DMS 273 (cell line): ENCODE data around the gene KIRREL1.
"Not testable (repeated sequence)": the region's sequence is repeated elsewhere in the genome, so short reads cannot be mapped to it uniquely, and the experiment has no call there.

Experiments
- DNase-seq: peaks from one replicate; lab custom pipeline; 2025; ENCODE audit not compliant: unreplicated experiment; lab: John Stamatoyannopoulos, UW

The KIRREL1 gene

GRCh38 chr1:158128531-158128930, 135.1 kb downstream of the KIRREL1 start:
- DNase-seq: not testable (repeated sequence)

- DNase-seq: no peak
These were observed 137.8 kb downstream of the KIRREL1 start for GRCh38 chr1:158131217-158131616.

- DNase-seq: no peak
These were observed 147.3 kb downstream of the KIRREL1 start for GRCh38 chr1:158140764-158141192.

GRCh38 chr1:158145173-158145719, 151.8 kb downstream of the KIRREL1 start:
- peak; percentile 53 for DNase-seq

- no peak for DNase-seq
These were observed 152.7 kb downstream of the KIRREL1 start for GRCh38 chr1:158146165-158146564.

GRCh38 chr1:158146739-158147138, 153.3 kb downstream of the KIRREL1 start:
- no peak for DNase-seq

GRCh38 chr1:158147401-158147800, 154.0 kb downstream of the KIRREL1 start:
- no peak for DNase-seq

GRCh38 chr1:158147869-158148268, 154.4 kb downstream of the KIRREL1 start:
- no peak for DNase-seq

GRCh38 chr1:158148468-158148867, 155.0 kb downstream of the KIRREL1 start:
- no peak for DNase-seq

GRCh38 chr1:158149175-158149574, 155.7 kb downstream of the KIRREL1 start:
- DNase-seq: no peak
